ENCODE measurements around the gene FHAD1. TPM values are rescaled to one million over a fixed set of nuclear protein-coding genes. Genes with fewer than 3 reads are reported as not detected.

Gene FHAD1
- total RNA-seq, 1 donor from 2014 or later = 0.21 TPM

DNA sequence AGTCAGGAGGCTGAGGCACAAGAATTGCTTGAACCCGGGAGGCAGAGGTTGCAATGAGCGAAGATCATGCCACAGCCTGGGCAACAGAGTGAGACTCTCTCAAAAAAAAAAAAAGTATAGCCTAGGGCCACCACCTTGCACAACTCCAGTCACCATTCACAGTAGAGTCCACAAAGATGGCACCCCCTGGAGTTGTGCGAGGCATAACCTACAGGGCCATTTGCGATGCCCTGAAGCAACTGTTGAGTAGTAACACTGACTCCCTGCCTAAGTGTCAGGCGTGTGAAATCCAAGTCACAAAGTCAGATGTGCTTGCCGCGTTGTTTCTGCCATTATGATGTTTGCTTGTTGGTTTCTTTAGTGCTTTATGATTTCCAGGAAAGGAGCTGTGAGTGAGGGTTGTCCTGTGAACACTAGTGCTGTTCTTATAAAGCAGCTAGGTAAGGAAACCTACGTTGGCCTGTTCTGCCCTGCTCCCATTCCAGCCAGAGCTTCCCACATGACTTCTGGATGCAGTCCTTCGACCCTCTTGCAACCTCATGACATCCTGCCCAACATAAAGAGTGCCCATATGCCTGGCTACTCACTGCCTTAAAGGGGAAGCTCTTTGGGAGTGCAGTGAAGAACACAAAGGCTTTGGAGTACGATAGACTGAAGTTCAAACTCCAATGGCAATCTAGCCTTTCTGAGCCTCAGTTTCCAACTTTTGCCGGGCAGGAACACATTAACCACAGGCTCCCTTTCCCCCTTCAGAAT lies 29.8 kb downstream of the FHAD1 start:
- H3K27me3 ChIP-seq (ENCODE audit: control insufficient read depth, insufficient read depth, low read length) = no peaks in the 10 kb centered on the region
- TF ChIP-seq CTCF (IDR thresholded peaks at IDR 0.05; ENCODE audit: insufficient read depth, low read length, poor library complexity, severe bottlenecking) = no peak
- DNase-seq (ENCODE audit: low read depth) = no peak
- no peaks in the 10 kb centered on the region for H3K36me3 ChIP-seq (ENCODE audit: control insufficient read depth, insufficient read depth, low read length)
- H3K4me3 ChIP-seq (ENCODE audit: low read depth, low read length) = no peak overlapping the region

DNA sequence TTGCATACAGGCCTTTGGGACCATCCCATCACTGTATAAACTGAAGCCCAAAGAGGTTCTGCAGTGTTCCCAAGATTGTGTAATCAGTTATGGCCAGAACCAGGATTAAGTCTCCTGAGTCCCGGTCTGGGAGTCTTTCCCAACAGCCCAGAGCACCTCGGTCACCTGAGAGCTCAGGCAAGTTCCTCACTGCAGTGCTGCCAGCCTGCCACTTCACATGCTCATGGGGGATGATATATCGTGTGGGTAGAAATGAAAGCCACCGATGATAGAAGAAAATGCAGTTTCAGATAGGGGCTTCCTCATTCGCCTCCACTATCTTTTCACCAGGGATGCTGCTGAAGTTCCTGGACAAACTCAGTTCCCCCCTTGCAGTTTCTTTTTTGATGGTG lies 30.4 kb downstream of the FHAD1 start:
- DNase-seq (ENCODE audit: low read depth) = no peak
- Histone ChIP-seq H3K27me3 (ENCODE audit: control insufficient read depth, insufficient read depth, low read length) (no peaks in the 10 kb centered on the region), H3K36me3 (ENCODE audit: control insufficient read depth, insufficient read depth, low read length) (no peaks in the 10 kb centered on the region), H3K4me3 (ENCODE audit: low read depth, low read length) (no peak overlapping the region)
- TF ChIP-seq CTCF (IDR thresholded peaks at IDR 0.05; ENCODE audit: insufficient read depth, low read length, poor library complexity, severe bottlenecking) = no peak

DNA sequence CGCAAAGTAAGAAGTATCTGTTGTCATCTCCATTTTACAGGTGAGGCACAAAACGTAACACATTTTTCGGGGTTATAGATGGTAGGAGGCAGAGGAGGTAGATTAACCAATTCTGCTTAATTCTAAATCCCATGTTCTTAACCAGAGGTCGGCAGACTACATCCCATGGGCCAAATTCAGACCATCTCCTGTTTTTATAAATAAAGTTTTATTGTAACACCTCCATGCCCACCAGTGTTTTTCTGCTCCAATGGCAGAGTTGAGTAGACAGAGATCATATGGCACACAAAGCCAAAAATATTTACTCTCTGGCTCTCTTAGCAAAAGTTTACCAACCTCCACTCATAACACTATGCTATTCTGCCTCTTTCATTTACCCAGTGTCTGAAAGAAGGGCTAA lies 30.9 kb downstream of the FHAD1 start:
- TF ChIP-seq CTCF (IDR thresholded peaks at IDR 0.05; ENCODE audit: insufficient read depth, low read length, poor library complexity, severe bottlenecking) = no peak
- Histone ChIP-seq H3K36me3 (ENCODE audit: control insufficient read depth, insufficient read depth, low read length) (no peaks in the 10 kb centered on the region), H3K4me3 (ENCODE audit: low read depth, low read length) (no peak overlapping the region), H3K27me3 (ENCODE audit: control insufficient read depth, insufficient read depth, low read length) (no peaks in the 10 kb centered on the region)
- DNase-seq (ENCODE audit: low read depth) = no peak

DNA sequence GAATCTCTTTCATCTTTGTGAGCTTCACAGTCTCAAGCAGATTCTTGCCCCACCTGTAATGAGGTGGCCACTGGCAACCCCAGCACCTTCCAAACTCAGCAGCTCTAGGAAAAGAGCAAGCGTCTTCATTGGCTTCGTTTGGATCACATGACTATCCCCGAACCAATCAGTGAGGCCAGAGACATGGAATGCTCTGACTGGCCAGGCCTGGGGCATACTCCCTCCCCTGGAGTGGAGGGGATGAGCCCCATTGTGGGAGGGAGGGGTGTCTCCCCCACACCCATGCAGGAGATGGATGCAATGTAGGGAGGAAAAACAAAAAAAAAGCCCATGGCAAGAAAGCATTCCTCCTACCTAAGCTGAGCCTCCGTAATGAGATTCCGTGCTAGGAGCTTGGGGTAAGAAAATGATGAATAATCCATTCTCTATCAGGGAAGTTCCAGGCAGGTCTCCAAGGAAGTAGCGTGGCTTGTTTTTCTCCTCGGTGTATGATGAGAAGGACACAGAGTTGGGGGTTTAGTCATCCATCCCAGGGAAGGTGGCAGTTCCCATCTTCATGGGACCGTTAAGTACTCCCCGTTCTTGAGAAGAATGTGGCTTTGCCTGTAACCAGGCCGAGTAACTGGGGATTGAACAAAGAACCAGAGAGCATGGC lies 32.7 kb downstream of the FHAD1 start:
- DNase-seq (ENCODE audit: low read depth) = no peak
- no peak for TF ChIP-seq CTCF (IDR thresholded peaks at IDR 0.05; ENCODE audit: insufficient read depth, low read length, poor library complexity, severe bottlenecking)
- H3K27me3 ChIP-seq (ENCODE audit: control insufficient read depth, insufficient read depth, low read length) = no peaks in the 10 kb centered on the region

GRCh38 chr1:15280416-15280815 lies 33.4 kb downstream of the FHAD1 start:
- H3K4me3 ChIP-seq (ENCODE audit: low read depth, low read length) = no peak overlapping the region
- H3K36me3 ChIP-seq (ENCODE audit: control insufficient read depth, insufficient read depth, low read length) = no peaks in the 10 kb centered on the region
- no peak for DNase-seq (ENCODE audit: low read depth)
- H3K27me3 ChIP-seq (ENCODE audit: control insufficient read depth, insufficient read depth, low read length) = no peaks in the 10 kb centered on the region
- no peak for TF ChIP-seq CTCF (IDR thresholded peaks at IDR 0.05; ENCODE audit: insufficient read depth, low read length, poor library complexity, severe bottlenecking)

More for the DNA sequence above, 32.7 kb downstream of the FHAD1 start:
- H3K36me3 ChIP-seq (ENCODE audit: control insufficient read depth, insufficient read depth, low read length) = no peaks in the 10 kb centered on the region
- H3K4me3 ChIP-seq (ENCODE audit: low read depth, low read length) = no peak overlapping the region
